GM12873 (cell line): ENCODE measurements around the gene POU4F3.

Source experiments
- TF ChIP-seq, protein P1 (sequence below): IDR thresholded peaks from 2 replicates; pipeline ENCODE4 v1.5.1; 2012; ENCODE audit warnings: low read depth, mild to moderate bottlenecking, moderate library complexity, low read length, control low read depth; ENCODE audit not compliant: insufficient read depth; ENCODE audit errors: missing control alignments

The POU4F3 gene

DNA sequence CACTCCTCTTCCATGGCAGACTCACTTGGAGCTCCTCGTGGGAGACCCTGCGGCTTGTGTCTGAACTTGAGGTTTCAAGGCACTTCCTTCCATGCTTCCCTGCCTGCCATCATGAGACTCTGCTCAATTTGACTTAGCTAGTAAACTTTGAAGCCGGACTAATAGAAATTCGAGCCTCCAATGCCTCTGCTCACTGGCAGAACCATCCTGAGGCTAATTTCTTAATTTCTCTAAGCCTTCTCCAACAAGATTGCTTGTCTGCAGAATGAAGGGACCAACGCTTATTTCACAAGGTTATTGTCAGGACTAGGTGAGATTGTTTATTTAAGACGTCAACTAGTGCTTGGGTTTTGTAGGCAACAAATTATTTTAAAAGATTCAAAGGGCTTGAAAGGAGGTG, 3.2 kb downstream of the POU4F3 start:
- TF ChIP-seq, protein P1, sequence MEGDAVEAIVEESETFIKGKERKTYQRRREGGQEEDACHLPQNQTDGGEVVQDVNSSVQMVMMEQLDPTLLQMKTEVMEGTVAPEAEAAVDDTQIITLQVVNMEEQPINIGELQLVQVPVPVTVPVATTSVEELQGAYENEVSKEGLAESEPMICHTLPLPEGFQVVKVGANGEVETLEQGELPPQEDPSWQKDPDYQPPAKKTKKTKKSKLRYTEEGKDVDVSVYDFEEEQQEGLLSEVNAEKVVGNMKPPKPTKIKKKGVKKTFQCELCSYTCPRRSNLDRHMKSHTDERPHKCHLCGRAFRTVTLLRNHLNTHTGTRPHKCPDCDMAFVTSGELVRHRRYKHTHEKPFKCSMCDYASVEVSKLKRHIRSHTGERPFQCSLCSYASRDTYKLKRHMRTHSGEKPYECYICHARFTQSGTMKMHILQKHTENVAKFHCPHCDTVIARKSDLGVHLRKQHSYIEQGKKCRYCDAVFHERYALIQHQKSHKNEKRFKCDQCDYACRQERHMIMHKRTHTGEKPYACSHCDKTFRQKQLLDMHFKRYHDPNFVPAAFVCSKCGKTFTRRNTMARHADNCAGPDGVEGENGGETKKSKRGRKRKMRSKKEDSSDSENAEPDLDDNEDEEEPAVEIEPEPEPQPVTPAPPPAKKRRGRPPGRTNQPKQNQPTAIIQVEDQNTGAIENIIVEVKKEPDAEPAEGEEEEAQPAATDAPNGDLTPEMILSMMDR: no peak

DNA sequence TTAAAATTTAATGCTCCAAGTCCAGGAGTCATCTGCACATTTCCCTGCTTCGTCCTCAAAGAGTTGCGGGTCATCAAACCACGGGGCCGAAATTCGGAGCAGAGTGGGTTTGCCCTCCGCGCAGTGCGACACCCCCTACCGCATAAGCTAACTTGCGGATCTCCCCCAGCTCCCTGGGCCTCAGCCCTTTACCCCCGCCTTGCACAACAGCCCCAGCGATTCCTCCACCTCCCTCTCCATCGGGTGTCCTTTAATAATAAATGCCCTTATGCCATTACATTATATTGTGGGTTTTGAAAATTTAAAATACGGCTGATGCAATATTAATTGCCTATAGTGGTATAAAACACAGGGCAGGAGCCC, 3.9 kb downstream of the POU4F3 start:
- TF ChIP-seq, protein P1: no peak

DNA sequence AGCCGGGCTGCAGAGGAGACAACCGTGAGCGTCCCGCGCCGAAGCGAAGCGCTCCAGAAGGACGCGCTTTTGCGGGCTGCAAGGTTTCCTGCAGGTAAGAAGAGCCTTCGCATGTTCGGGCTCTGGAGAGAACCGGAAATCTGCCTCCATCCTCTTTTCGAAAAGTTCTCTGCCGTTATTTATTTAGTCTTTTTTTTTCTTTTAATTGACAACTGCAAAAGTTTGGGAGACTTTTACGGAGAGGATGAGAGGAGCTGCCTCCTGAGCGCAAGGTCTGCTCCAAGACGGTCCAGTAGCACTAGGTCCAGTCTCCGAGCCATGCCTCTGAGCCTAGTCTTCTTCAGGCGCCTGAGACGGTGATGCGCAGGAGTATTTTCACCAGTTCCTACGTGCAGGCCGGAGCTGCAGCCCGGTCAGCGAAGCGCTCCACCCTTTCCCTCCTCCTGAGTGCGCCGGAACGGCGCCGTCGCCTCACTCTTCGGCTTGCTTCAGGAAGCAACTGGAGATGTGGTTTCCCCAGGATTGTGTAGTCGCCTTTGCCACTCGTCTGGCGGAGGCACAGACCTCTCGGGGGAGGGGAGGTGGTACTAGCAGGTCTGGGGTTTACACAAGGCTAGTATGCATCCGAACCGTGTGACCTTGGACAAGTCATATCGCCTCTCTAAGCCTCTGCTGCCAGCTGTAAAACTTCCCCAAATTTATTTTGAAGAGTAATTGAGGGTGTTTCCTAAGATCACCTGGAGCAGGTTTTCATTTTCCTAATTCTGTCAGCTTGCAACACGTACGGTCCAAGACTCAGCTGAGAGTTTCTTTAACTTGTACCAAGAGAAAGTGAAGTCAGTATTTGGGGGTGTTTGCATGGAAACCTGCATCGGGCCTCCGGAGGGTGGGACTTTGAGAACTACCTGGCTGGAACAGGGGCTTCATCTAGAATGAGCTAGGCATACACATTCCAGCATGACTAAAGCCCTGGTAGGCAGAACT, 4.5 kb downstream of the POU4F3 start:
- TF ChIP-seq, protein P1: no peak

DNA sequence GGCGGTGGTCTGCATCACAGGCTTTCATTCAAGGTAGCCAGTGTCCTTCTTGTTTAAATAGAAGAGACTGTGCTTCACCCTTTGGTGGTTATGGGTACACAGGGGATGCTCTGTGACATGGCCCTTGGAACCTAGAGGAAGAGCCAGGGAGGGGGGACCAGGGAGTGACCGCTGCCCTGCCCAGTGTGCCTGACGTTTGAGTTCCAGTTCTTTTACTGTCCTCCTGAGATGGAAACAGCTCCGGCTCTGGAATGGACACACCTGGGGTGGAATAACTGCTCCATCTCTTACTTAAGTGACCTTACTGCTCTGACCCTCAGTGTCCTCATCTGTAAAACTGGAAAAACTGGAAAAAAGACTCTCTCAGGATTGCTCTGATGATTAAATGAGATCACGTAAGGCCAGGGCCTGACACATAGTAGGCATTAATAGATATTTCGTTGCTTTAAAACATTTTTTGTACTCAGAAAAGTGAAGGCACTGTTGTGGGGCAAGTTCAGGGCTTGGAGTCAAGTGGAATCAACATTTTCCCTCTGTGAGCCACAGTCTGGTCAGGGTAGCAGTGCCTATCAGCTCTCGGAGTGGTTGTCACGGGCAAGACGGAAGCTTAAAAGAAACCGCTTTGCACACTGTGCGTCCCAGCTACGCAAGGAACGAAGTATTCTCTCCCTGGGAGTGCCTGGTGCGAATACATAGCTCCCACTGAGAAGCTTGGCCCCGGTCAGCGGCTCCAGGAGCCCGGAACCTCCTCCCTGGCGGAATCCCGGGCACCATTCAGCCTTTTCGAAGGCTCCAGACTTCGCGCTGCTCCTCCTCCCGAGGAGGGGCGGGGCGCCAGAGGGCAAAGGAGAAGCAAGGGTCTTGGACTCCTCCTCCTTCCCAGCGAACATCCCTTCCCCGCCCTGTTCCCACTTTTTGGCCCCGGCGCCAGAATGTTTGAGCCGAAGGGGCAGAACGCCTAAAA, 5.8 kb downstream of the POU4F3 start:
- TF ChIP-seq, protein P1: no peak

DNA sequence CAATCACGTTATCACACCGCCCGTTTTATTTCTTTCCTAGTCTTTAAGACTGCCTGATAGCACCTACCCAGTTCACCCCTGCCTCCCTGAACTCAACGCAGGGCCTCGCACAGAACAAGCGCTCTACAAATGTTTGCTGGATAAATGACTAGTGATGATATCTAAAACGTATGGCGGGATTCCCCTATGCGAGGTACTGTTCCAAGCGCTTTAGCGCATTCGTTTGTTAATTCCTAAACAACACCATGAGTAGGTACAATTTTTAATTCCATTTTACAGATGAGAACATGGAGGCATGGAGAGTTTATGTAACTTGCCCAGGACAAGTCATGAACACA, 6.6 kb downstream of the POU4F3 start:
- TF ChIP-seq, protein P1: no peak

DNA sequence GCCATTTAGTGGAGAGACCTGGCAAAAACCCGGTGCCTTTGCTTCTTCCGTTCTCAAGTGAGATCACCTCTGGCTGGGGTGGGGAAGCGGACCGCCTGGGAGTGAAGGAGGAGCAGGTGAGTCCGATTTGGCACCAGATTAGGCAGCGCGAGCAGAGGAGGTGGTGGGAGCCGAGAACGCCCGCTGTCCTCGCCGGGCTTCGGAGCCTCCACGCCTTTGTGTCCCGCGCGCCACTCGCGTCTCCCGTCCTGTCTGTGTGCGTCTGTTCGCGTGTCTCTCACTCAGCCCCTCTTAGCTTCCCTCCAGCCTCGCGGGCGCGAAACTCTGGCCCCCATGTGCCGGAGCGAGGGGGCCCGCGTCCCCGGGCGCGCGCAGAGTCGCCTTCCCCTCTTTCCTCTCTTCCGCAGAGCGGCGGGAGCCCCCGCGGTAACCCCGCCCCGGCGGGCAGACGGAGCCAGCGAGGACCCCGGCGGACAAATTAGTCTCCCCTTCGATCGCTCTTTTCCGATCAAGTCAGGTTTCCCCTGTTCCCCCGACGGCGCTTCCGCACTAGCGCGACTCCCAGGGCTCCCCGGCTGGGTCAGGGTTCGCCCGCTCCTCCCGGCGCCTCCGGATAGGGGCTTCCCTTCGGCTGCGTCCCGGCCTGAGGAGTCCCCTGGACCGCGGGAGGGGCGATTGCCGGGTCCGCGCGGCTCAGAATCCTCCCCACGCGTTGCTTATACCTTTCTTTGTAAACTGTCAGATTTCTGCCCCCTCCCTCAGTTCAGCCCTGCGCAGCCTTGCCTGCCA, 7.1 kb downstream of the POU4F3 start:
- TF ChIP-seq, protein P1: no peak

DNA sequence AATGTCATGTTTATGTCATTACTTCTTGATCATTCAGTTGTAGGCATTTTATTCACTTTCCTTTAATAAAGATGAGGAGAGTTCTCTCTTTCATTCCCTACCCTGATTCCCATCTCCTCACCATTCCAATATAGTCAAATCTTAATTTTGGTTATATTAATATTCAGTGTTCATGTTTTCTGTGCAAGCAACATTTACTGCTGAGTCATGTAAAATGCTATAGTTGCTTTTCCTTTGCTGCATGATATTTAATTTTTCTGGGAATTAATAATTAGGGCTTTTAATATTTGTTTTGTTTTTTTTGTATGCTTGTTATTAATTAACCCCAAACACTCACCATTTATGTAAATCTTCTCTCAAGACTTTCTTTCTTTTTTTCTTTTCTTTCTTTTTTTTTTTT, 18.5 kb downstream of the POU4F3 start:
- TF ChIP-seq, protein P1: no peak
